IMR-90 (cell line): ENCODE results near the gene ERMN. TPM values are rescaled to one million over a fixed set of nuclear protein-coding genes. Genes with fewer than 3 reads are reported as not detected.

Experiments
- ATAC-seq: fragments of 200-7000 bp; cut with Tn5 transposase; 2 replicates; pipeline ENCODE4 v1.9.1; 2020; ENCODE audit warnings: low read depth, mild to moderate bottlenecking, moderate library complexity
- BruUV-seq: library from RNA; stranded (reverse); fragments of 400-500 nt; replicated peaks from 2 replicates; lab custom pipeline; 2021; lab: Mats Ljungman, UMichigan
- CTCF ChIA-PET: fragments of 300-600 bp; formaldehyde crosslinking; extraction: SDS; loops from one replicate; lab custom pipeline; 2021; ENCODE audit warnings: antibody characterized with exemption; lab: Yijun Ruan, JAX
- POLR2A ChIA-PET: fragments of 300-600 bp; sonication (Branson Sonifier 250); formaldehyde crosslinking; loops from one replicate; lab custom pipeline; 2022; ENCODE audit warnings: antibody characterized with exemption; ENCODE audit not compliant: unreplicated experiment; lab: Charles Lee
- DNase-seq: peaks from one replicate; pipeline ENCODE4 v3.0.0; 2013
- H2AFZ ChIP-seq: replicated peaks from 2 replicates; pipeline ENCODE3; 2013; ENCODE audit warnings: low read length, mild to moderate bottlenecking; ENCODE audit not compliant: poor library complexity
- H2AK5ac ChIP-seq: 2 replicates; pipeline ENCODE4 v1.6.1; 2013; ENCODE audit warnings: low read depth, low read length, inconsistent platforms
- H2AK9ac ChIP-seq: replicated peaks from 2 replicates; pipeline ENCODE3; 2013; ENCODE audit warnings: mild to moderate bottlenecking, low read depth, low read length, moderate library complexity; ENCODE audit not compliant: poor library complexity
- H2BK120ac ChIP-seq: 2 replicates; pipeline ENCODE4 v1.6.1; 2013; ENCODE audit warnings: low read depth, low read length, inconsistent platforms
- H2BK15ac ChIP-seq: 3 replicates; pipeline ENCODE4 v1.6.1; 2013; ENCODE audit warnings: low read depth, low read length, inconsistent platforms
- H2BK20ac ChIP-seq: 2 replicates; pipeline ENCODE4 v1.6.1; 2013; ENCODE audit warnings: low read depth, mild to moderate bottlenecking, inconsistent platforms, low read length, moderate library complexity
- H2BK5ac ChIP-seq: 2 replicates; pipeline ENCODE4 v1.6.1; 2013; ENCODE audit warnings: mild to moderate bottlenecking, low read depth, low read length, inconsistent platforms; ENCODE audit not compliant: poor library complexity, severe bottlenecking
- H3K14ac ChIP-seq: replicated peaks from 2 replicates; pipeline ENCODE4 v1.6.1; 2013; ENCODE audit warnings: low read depth, low read length, inconsistent platforms
- H3K18ac ChIP-seq: 2 replicates; pipeline ENCODE4 v1.6.1; 2013; ENCODE audit warnings: low read depth, low read length, control low read depth
- H3K23ac ChIP-seq: 2 replicates; pipeline ENCODE4 v1.6.1; 2013; ENCODE audit warnings: low read depth, low read length, inconsistent platforms
- H3K27ac ChIP-seq: 2 replicates; pipeline ENCODE4 v1.5.1; 2013; ENCODE audit warnings: mild to moderate bottlenecking, control low read depth, low read length; ENCODE audit not compliant: insufficient read depth
- H3K27me3 ChIP-seq: 2 replicates; pipeline ENCODE4 v1.6.1; 2013; ENCODE audit warnings: low read length; ENCODE audit not compliant: control insufficient read depth, insufficient read depth
- H3K36me3 ChIP-seq: 2 replicates; pipeline ENCODE4 v1.6.1; 2013; ENCODE audit warnings: low read length, mixed read lengths; ENCODE audit not compliant: control insufficient read depth, insufficient read depth
- H3K4ac ChIP-seq: 2 replicates; pipeline ENCODE4 v1.6.1; 2013; ENCODE audit warnings: low read depth, low read length, inconsistent platforms
- H3K4me1 ChIP-seq: 2 replicates; pipeline ENCODE4 v1.6.1; 2013; ENCODE audit warnings: low read length, mixed read lengths; ENCODE audit not compliant: control insufficient read depth, insufficient read depth
- H3K4me2 ChIP-seq: 2 replicates; pipeline ENCODE4 v1.6.1; 2013; ENCODE audit warnings: low read depth, mild to moderate bottlenecking, control low read depth, low read length, moderate library complexity
- H3K4me3 ChIP-seq: 2 replicates; pipeline ENCODE4 v1.5.1; 2013; ENCODE audit warnings: low read depth, mild to moderate bottlenecking, control low read depth, low read length, moderate library complexity; ENCODE audit not compliant: insufficient read depth
- H3K56ac ChIP-seq: 2 replicates; pipeline ENCODE4 v1.6.1; 2013; ENCODE audit warnings: low read length, inconsistent platforms; ENCODE audit not compliant: insufficient read depth; ENCODE audit errors: extremely low read depth
- H3K79me1 ChIP-seq, 2 experiments: 2 replicates each; pipeline ENCODE4 v1.6.1; 2013; ENCODE audit warnings: low read length in 2 of 2, inconsistent platforms in 1 of 2, low read depth in 1 of 2
- H3K9ac ChIP-seq: 2 replicates; pipeline ENCODE4 v1.6.1; 2013; ENCODE audit warnings: low read depth, low read length, control low read depth
- H3K9me1 ChIP-seq: 2 replicates; pipeline ENCODE4 v1.6.1; 2013; ENCODE audit warnings: low read length, inconsistent platforms; ENCODE audit not compliant: insufficient read depth
- H3K9me3 ChIP-seq: 2 replicates; pipeline ENCODE4 v1.6.1; 2013; ENCODE audit warnings: low read length; ENCODE audit not compliant: control insufficient read depth, insufficient read depth
- H4K20me1 ChIP-seq: 2 replicates; pipeline ENCODE4 v1.6.1; 2013; ENCODE audit warnings: low read length, inconsistent platforms; ENCODE audit not compliant: insufficient read depth
- H4K5ac ChIP-seq: 2 replicates; pipeline ENCODE4 v1.6.1; 2013; ENCODE audit warnings: mild to moderate bottlenecking, low read depth, low read length, control low read depth
- H4K8ac ChIP-seq, 2 experiments: 2 replicates each; pipeline ENCODE4 v1.6.1; 2013; ENCODE audit warnings: low read depth in 2 of 2, low read length in 2 of 2, control low read depth in 1 of 2, inconsistent platforms in 1 of 2
- H4K91ac ChIP-seq: 2 replicates; pipeline ENCODE4 v1.6.1; 2013; ENCODE audit warnings: low read depth, low read length, inconsistent platforms; ENCODE audit not compliant: insufficient read depth
- BHLHE40 ChIP-seq: fragments of 150-350 bp; IDR thresholded peaks from 2 replicates; pipeline ENCODE4 v1.6.1; 2016; ENCODE audit warnings: mild to moderate bottlenecking, low read depth, low read length
- CEBPB ChIP-seq: IDR thresholded peaks from 2 replicates; pipeline ENCODE4 v1.6.1; 2012; ENCODE audit warnings: low read depth, low read length, improper control_type of control experiment
- CTCF ChIP-seq: conservative IDR thresholded peaks from 2 replicates; pipeline ENCODE4 v1.5.1; 2012; ENCODE audit warnings: mild to moderate bottlenecking, low read depth, low read length, improper control_type of control experiment
- ELK1 ChIP-seq: fragments of 150-350 bp; IDR thresholded peaks from 2 replicates; pipeline ENCODE4 v1.6.1; 2016; ENCODE audit warnings: low read depth, mild to moderate bottlenecking, low read length, moderate library complexity, borderline replicate concordance
- FOS ChIP-seq: fragments of 150-350 bp; IDR thresholded peaks from 2 replicates; pipeline ENCODE4 v1.6.1; 2016; ENCODE audit warnings: low read depth, low read length
- MAFK ChIP-seq: IDR thresholded peaks from 2 replicates; pipeline ENCODE4 v1.6.1; 2012; ENCODE audit warnings: low read depth, low read length, improper control_type of control experiment
- MXI1 ChIP-seq: IDR thresholded peaks from 2 replicates; pipeline ENCODE4 v1.6.1; 2012; ENCODE audit warnings: low read depth, mild to moderate bottlenecking, low read length, moderate library complexity, borderline replicate concordance
- NFE2L2 ChIP-seq: fragments of 150-350 bp; IDR thresholded peaks from 2 replicates; pipeline ENCODE4 v1.6.1; 2016; ENCODE audit warnings: low read depth, mild to moderate bottlenecking, low read length
- POLR2A ChIP-seq: IDR thresholded peaks from 2 replicates; pipeline ENCODE4 v1.6.1; 2012; ENCODE audit warnings: mild to moderate bottlenecking, low read depth, low read length
- RAD21 ChIP-seq: IDR thresholded peaks from 2 replicates; pipeline ENCODE4 v1.6.1; 2012; ENCODE audit warnings: low read length, improper control_type of control experiment
- RCOR1 ChIP-seq: IDR thresholded peaks from 2 replicates; pipeline ENCODE4 v1.6.1; 2012; ENCODE audit warnings: mild to moderate bottlenecking, low read length, improper control_type of control experiment; ENCODE audit not compliant: insufficient replicate concordance
- RFX5 ChIP-seq: IDR thresholded peaks from 2 replicates; pipeline ENCODE4 v1.8.0; 2012; ENCODE audit warnings: low read depth, mild to moderate bottlenecking, low read length, moderate library complexity
- WGBS, 2 experiments: methylation state at CpG; one replicate each; pipeline versions ENCODE4 v1.1.5 to v1.1.7; 2013; ENCODE audit warnings: missing lambda C conversion rate in 2 of 2; ENCODE audit not compliant: insufficient read length in 1 of 2; ENCODE audit errors: extremely low coverage in 2 of 2; 5-methylcytosine and 5-hydroxymethylcytosine counted together
- dilution Hi-C: fragments of 300-500 bp; cut with HindIII; formaldehyde crosslinking; loops from one replicate; pipeline ENCODE4 v1.14.3; 2018; ENCODE audit warnings: low sequenced_read_pairs; ENCODE audit not compliant: unreplicated experiment
- in situ Hi-C: fragments of 300-500 bp; cut with MboI; formaldehyde crosslinking; loops from 3 replicates; pipeline ENCODE4 v1.14.3; 2019; ENCODE audit warnings: low sequenced_read_pairs, inconsistent platforms, mixed read lengths
- intact Hi-C: fragments of 100-400 bp; cut with micrococcal nuclease; formaldehyde crosslinking; loops from 2 replicates; pipeline ENCODE4 v1.10.0; 2022
- polyA plus RNA-seq, 3 experiments: library from polyadenylated mRNA; depleted of rRNA; stranded (reverse); fragments of >200 nt; gene quantifications; 2 replicates each; pipeline ENCODE4 v1.2.3, GENCODE V29; 2012; ENCODE audit warnings: low replicate concordance in 1 of 3
- total RNA-seq: library from RNA; depleted of rRNA; stranded (reverse); fragments of >200 nt; gene quantifications from 2 replicates; pipeline ENCODE4 v1.2.3, GENCODE V29; 2012
- TF ChIP-seq, protein P1 (sequence below): fragments of 150-350 bp; IDR thresholded peaks from 2 replicates; pipeline ENCODE4 v1.6.1; 2017; ENCODE audit warnings: mild to moderate bottlenecking, antibody characterized with exemption, low read length, low read depth

ERMN gene
- total and polyA plus RNA-seq, 2 of the 4 experiments (the other 2 are of a cell fraction) = not detected

DNA sequence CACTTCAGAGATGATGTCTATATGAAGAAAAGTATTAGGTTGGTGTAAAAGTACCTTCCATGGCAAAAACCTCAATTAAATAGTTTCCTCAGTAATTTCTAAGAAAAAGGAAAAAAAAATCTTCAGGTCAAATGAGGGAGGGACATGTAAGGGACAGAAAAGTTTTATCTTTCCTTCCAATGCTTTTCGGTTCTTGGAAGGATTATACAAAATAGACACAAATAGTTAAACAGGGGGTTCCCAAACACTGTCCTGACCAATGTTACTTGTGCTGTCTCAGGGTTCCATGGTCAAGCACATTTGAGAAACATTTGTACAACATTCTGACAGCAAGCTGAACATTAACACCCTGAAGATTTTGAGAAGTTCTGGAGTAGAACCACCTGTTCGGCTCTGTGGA is 22.0 kb downstream of the ERMN start:
- Histone ChIP-seq H3K4me2 (no peak overlapping the region), H2BK20ac (no peak overlapping the region), H2AK9ac (no peak overlapping the region), H2BK5ac (no peak overlapping the region), H3K9me1 (peaks cover 3% of the 10 kb centered on the region; the same call in 1 of the 2 replicates), H3K4me3 (no peak overlapping the region), H3K4ac (no peak overlapping the region), H3K9me3 (no peaks in the 10 kb centered on the region), H3K9ac (no peak overlapping the region), H3K36me3 (peaks cover 9% of the 10 kb centered on the region), H3K14ac (no peak overlapping the region), H3K56ac (no peak overlapping the region), H4K5ac (no peak overlapping the region), H3K4me1 (peaks cover 4% of the 10 kb centered on the region; the same call in 1 of the 2 replicates), H3K79me1 (no peaks in the 10 kb centered on the region), H3K18ac (no peak overlapping the region), H3K27ac (no peak overlapping the region), H3K23ac (no peak overlapping the region), H2AFZ (no peak overlapping the region), H4K91ac (no peak overlapping the region), H2AK5ac (no peak overlapping the region), H2BK15ac (no peak overlapping the region), H4K20me1 (no peaks in the 10 kb centered on the region), H2BK120ac (no peak overlapping the region), H3K27me3 (no peaks in the 10 kb centered on the region), H4K8ac (no peak overlapping the region)
- intact Hi-C loops = loop anchor here (2.0 kb wide), 1 partner anchor 33 kb away; no protein-coding TSS in a partner anchor
- dilution Hi-C loops = no loop called here
- no peak for TF ChIP-seq RAD21
- TF ChIP-seq RCOR1 = no peak
- no peak for TF ChIP-seq CEBPB
- no peak for TF ChIP-seq POLR2A
- TF ChIP-seq FOS = no peak
- TF ChIP-seq BHLHE40 = no peak
- no peak for TF ChIP-seq MAFK
- no peak for TF ChIP-seq CTCF
- TF ChIP-seq NFE2L2 = no peak
- TF ChIP-seq RFX5 = no peak
- TF ChIP-seq, protein P1, sequence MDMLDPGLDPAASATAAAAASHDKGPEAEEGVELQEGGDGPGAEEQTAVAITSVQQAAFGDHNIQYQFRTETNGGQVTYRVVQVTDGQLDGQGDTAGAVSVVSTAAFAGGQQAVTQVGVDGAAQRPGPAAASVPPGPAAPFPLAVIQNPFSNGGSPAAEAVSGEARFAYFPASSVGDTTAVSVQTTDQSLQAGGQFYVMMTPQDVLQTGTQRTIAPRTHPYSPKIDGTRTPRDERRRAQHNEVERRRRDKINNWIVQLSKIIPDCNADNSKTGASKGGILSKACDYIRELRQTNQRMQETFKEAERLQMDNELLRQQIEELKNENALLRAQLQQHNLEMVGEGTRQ = no peak
- no peak for TF ChIP-seq ELK1
- TF ChIP-seq MXI1 = no peak
- in situ Hi-C loops = no loop called here
- no peak for DNase-seq
- ChIA-PET CTCF (interaction anchor here (0.8 to 1.8 kb wide), 3 partner anchors 13 to 156 kb away, joined by 3 to 11 read pairs (median 3); no protein-coding TSS in a partner anchor), POLR2A (no interaction called here)
- BruUV-seq = no TSS peak
- no peak for ATAC-seq
- 80% methylated on average over 1 of the region's 2 CpGs; no CpG with 5 or more reads in 1 of the 2 experiments for WGBS, 2 experiments
